ENCODE data around the gene SCYGR1. TPM values are rescaled to one million over a fixed set of nuclear protein-coding genes. Genes with fewer than 3 reads are reported as not detected.
"Not testable (repeated sequence)": the region's sequence is repeated elsewhere in the genome, so short reads cannot be mapped to it uniquely, and the experiment has no call there.

The SCYGR1 gene
- total RNA-seq, 3 donors from 2014 or later = not detected

DNA sequence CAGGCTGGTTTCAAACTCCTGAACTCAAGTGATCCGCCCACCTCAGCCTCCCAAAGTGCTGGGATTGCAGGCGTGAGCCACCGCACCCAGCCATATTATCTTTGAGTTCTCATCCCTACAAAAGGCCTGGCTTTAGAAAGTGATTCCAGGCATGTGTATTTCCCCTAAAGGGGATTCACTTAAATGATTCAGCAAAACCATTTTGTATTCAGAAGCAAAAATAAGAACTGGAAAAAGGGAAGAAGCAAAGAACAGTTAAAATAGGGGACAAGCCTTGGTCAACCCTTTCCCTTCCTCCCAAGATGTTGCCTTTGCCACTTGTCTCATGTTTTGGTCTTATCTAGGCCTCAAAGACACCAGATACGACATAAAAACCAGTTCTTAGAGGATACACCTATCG lies 19.2 kb downstream of the SCYGR1 start:
- TF ChIP-seq, protein P1, sequence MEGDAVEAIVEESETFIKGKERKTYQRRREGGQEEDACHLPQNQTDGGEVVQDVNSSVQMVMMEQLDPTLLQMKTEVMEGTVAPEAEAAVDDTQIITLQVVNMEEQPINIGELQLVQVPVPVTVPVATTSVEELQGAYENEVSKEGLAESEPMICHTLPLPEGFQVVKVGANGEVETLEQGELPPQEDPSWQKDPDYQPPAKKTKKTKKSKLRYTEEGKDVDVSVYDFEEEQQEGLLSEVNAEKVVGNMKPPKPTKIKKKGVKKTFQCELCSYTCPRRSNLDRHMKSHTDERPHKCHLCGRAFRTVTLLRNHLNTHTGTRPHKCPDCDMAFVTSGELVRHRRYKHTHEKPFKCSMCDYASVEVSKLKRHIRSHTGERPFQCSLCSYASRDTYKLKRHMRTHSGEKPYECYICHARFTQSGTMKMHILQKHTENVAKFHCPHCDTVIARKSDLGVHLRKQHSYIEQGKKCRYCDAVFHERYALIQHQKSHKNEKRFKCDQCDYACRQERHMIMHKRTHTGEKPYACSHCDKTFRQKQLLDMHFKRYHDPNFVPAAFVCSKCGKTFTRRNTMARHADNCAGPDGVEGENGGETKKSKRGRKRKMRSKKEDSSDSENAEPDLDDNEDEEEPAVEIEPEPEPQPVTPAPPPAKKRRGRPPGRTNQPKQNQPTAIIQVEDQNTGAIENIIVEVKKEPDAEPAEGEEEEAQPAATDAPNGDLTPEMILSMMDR (IDR thresholded peaks at IDR 0.05) = no peak
- intact Hi-C loops (cut with DNase I, micrococcal nuclease) = no loop called here
- no peaks in the 10 kb centered on the region for H3K4me1 ChIP-seq (ENCODE audit: low read depth)
- no peaks in the 10 kb centered on the region for H3K36me3 ChIP-seq (ENCODE audit: low read depth)
- H3K4me3 ChIP-seq = no peak overlapping the region
- no peaks in the 10 kb centered on the region for H3K9me3 ChIP-seq
- ATAC-seq (no peak), DNase-seq (no peak)

GRCh38 chr2:227367427-227367795 lies 20.3 kb downstream of the SCYGR1 start:
- ATAC-seq (no peak), DNase-seq (no peak)
- no peaks in the 10 kb centered on the region for H3K36me3 ChIP-seq (ENCODE audit: low read depth)
- no peak overlapping the region for H3K4me3 ChIP-seq
- intact Hi-C loops (cut with DNase I, micrococcal nuclease) = no loop called here
- TF ChIP-seq, protein P1 (IDR thresholded peaks at IDR 0.05) = no peak
- no peaks in the 10 kb centered on the region for H3K9me3 ChIP-seq
- H3K4me1 ChIP-seq (ENCODE audit: low read depth) = no peaks in the 10 kb centered on the region

DNA sequence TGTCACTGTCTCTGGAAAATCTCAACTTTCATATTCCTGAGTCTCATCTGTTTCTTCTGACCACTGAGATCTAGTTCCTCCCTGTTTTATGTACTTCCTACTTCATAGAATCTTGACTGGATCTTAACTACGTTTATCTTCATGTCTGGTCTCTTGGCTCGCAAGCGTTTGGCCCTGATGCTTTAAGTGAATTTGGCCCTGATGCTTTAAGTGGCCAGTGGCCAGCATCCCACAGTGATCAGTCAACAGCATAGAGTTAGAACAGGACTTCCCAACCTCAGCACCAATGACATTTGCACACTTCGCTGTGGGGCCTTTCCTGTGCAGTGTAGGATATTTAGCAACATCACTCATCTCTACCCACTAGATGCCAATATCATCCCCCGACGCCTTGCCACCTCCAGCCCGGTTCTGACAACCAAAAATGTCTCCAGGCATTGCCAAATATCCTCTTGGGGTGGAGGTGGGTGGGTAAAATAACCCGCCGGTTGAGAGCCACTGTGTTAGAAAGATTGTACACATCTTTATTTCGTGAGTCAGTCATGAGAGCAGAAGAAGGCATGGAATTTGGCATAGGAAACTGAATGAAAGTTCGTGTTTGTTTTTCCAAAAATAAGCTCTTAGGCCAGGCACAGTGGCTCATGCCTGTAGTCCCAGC lies 20.9 kb downstream of the SCYGR1 start:
- TF ChIP-seq, protein P1 (IDR thresholded peaks at IDR 0.05) = no peak
- Histone ChIP-seq H3K4me1 (ENCODE audit: low read depth) (no peaks in the 10 kb centered on the region), H3K36me3 (ENCODE audit: low read depth) (no peaks in the 10 kb centered on the region), H3K4me3 (no peak overlapping the region), H3K9me3 (no peaks in the 10 kb centered on the region)
- no peak for ATAC-seq
- intact Hi-C loops (cut with DNase I, micrococcal nuclease) = no loop called here
- DNase-seq = no peak

DNA sequence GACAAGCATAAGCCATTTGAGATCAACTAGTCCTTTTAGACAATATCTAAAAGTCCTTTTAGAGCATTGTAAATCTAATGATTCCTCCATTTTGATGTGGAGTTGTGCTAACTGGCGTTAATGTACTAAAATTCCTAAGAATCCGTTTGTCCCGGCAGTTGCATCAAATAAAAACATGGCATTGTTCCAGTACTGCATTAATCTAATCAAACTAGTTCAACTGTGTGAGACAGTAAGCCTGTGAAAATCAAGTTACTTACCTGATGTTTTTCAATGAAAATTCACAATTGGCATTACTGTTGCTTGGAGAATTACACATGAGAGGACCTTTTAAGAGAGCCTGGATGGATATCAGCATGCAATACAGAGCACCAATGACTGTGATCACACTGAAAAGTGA lies 21.9 kb downstream of the SCYGR1 start:
- ATAC-seq = no peak
- Histone ChIP-seq H3K36me3 (ENCODE audit: low read depth) (no peaks in the 10 kb centered on the region), H3K4me3 (no peak overlapping the region), H3K9me3 (no peaks in the 10 kb centered on the region), H3K4me1 (ENCODE audit: low read depth) (no peaks in the 10 kb centered on the region)
- DNase-seq = no peak
- intact Hi-C loops (cut with DNase I, micrococcal nuclease) = no loop called here
- TF ChIP-seq, protein P1 (IDR thresholded peaks at IDR 0.05) = no peak

DNA sequence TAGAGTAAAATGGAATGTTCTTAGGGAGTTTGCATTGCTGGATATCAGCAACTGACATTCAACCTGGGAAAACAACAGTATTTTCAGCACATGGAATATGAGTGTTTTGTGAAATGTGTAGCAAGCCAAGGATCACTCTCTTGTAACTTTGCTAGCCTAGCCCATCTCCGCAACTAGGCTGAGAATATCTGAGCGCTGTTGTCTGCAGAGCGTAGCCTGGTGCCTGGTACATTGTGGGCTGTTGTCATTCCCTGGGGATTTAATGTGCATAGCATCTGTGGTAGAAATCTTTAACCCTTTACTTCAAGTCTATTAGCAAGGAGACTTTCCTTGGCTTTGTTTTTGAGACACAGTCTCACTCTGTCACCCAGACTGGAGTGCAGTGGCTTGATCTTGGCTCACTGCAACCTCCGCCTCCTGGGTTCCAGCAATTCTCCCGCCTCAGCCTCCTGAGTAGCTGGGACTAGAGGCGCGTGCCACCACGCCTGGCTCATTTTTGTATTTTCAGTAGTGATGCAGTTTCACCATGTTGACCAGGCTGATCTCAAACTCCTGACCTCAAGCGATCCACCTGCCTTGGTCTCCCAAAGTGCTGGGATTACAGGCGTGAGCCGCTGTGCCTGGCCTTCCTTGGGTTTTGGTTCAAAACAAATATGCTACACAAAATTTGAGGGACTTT lies 23.0 kb downstream of the SCYGR1 start:
- H3K9me3 ChIP-seq; H3K4me3 ChIP-seq; DNase-seq; intact Hi-C loops (cut with DNase I, micrococcal nuclease); H3K4me1 ChIP-seq (ENCODE audit: low read depth); ATAC-seq; H3K36me3 ChIP-seq (ENCODE audit: low read depth): not testable (repeated sequence)

- intact Hi-C loops (cut with DNase I, micrococcal nuclease) = no loop called here
- Histone ChIP-seq H3K4me3 (no peak overlapping the region), H3K36me3 (ENCODE audit: low read depth) (peaks cover 2% of the 10 kb centered on the region), H3K4me1 (ENCODE audit: low read depth) (no peaks in the 10 kb centered on the region), H3K9me3 (no peaks in the 10 kb centered on the region)
- no peak for ATAC-seq
- TF ChIP-seq, protein P1 (IDR thresholded peaks at IDR 0.05) = no peak
- peak in 1 of 3 donors; percentile 13 for DNase-seq
Observed at GRCh38 chr2:227363756-227364155, 24.0 kb downstream of the SCYGR1 start.

Measured in mucosa of descending colon (tissue), 3 donors.